ENCODE results near the gene ZCCHC24. TPM values are rescaled to one million over a fixed set of nuclear protein-coding genes. Genes with fewer than 3 reads are reported as not detected.
A peak's percentile ranks its signal among the peaks of the same experiment; 100 is the strongest.
"Not testable (repeated sequence)": the region's sequence is repeated elsewhere in the genome, so short reads cannot be mapped to it uniquely, and the experiment has no call there.

Gene ZCCHC24
- total RNA-seq, 1 donor from 2014 or later, result 13.5 TPM

GRCh38 chr10:79472449-79472848 lies 27.0 kb upstream of the ZCCHC24 start:
- DNase-seq, result no peak

- no peak for DNase-seq
Observed at GRCh38 chr10:79471776-79472175, 26.4 kb upstream of the ZCCHC24 start.

- DNase-seq, result no peak
Observed at GRCh38 chr10:79470096-79470495, 24.7 kb upstream of the ZCCHC24 start.

GRCh38 chr10:79468841-79469585 lies 23.6 kb upstream of the ZCCHC24 start:
- DNase-seq, result no peak

GRCh38 chr10:79468015-79468560 lies 22.7 kb upstream of the ZCCHC24 start:
- DNase-seq, result no peak

GRCh38 chr10:79465341-79465740 lies 19.9 kb upstream of the ZCCHC24 start:
- DNase-seq, result no peak

GRCh38 chr10:79463578-79464496 lies 18.4 kb upstream of the ZCCHC24 start:
- DNase-seq, result no peak

- no peak for DNase-seq
Observed at GRCh38 chr10:79460687-79461086, 15.3 kb upstream of the ZCCHC24 start.

- DNase-seq, result no peak
Observed at GRCh38 chr10:79459243-79459642, 13.8 kb upstream of the ZCCHC24 start.

GRCh38 chr10:79458483-79458882 lies 13.1 kb upstream of the ZCCHC24 start:
- DNase-seq, result no peak

- DNase-seq, result no peak
Observed at GRCh38 chr10:79457256-79457785, 11.9 kb upstream of the ZCCHC24 start.

- DNase-seq, result no peak
Observed at GRCh38 chr10:79454259-79454658, 8.8 kb upstream of the ZCCHC24 start.

- DNase-seq, result no peak
Observed at GRCh38 chr10:79453392-79453791, 8.0 kb upstream of the ZCCHC24 start.

GRCh38 chr10:79452174-79452611 lies 6.8 kb upstream of the ZCCHC24 start:
- DNase-seq, result no peak

- no peak for DNase-seq
Observed at GRCh38 chr10:79451046-79451699, 5.7 kb upstream of the ZCCHC24 start.

- no peak for DNase-seq
Observed at GRCh38 chr10:79449181-79450146, 4.0 kb upstream of the ZCCHC24 start.

- no peak for DNase-seq
Observed at GRCh38 chr10:79448732-79449049, 3.3 kb upstream of the ZCCHC24 start.

GRCh38 chr10:79447911-79448731 lies 2.7 kb upstream of the ZCCHC24 start:
- DNase-seq, result no peak

- DNase-seq, result not testable (repeated sequence)
Observed at GRCh38 chr10:79447249-79447648, 1.8 kb upstream of the ZCCHC24 start.

- peak; percentile 64 for DNase-seq
Observed at GRCh38 chr10:79446758-79447084, 1.3 kb upstream of the ZCCHC24 start.
